GM19238 (cell line): ENCODE measurements around the gene SLC9A7.

Experiments used
- DNase-seq: peaks from one replicate; pipeline ENCODE4 v3.0.0; 2011; ENCODE audit warnings: low spot score; ENCODE audit not compliant: insufficient read length

SLC9A7 gene

DNA sequence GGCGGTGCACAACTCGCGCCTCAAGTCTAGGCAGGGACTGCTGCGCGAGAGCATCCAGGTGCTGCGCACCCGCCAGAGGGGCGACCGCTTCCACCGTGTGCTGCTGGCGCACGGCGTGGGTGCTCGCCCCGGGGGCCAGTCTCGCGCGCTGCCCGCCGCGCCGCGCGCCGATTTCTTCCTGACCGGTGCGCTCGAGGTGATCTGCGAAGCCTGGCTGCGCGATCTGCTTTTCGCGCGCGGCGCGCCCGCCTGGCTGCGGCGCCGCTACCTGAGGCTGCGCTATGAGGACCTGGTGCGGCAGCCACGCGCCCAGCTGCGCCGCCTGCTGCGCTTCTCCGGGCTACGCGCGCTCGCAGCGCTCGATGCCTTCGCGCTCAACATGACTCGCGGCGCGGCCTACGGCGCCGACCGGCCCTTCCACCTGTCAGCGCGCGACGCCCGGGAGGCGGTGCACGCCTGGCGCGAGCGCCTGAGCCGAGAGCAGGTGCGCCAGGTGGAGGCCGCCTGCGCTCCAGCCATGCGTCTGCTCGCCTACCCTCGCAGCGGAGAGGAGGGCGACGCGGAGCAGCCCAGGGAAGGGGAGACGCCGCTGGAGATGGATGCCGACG, 184.0 kb downstream of the SLC9A7 start:
- no peak for DNase-seq

GRCh38 chrX:46573892-46574773, 184.8 kb downstream of the SLC9A7 start:
- DNase-seq, result no peak

DNA sequence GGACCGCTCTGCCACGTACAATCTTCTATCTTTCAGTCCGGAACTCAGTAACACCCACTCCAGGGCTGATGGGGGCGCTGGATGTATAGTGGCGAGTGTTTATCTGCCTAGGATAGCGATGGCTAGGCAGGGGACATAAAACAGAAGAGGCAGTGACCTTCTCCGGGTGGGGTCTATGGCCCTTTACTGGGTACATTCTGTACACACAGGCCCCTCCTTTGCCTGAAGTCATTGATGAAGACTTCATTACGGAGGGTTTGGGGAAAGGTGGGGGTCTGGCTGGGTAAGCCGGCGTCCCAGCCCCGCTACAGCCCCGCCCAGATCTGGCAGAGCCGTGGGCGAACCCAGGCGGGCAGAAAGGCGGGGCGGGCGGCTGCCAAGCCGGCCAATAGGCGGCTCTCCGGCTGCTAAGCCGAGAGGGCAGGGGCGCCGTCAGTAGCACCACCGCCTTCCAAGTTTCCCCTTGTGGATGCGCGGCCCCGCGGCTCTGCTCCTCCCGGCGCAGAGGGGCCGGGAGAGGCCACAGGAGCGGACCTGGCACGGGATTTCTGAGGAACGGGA, 185.5 kb downstream of the SLC9A7 start, which contains the start of gene CHST7:
Gene CHST7 (plus strand): TSS at position 435 of the 561 bp plus-strand sequence. CDS start 167 bp downstream, outside the sequence.
- no peak for DNase-seq

GRCh38 chrX:46572340-46572936, 186.5 kb downstream of the SLC9A7 start:
- DNase-seq, result peak; percentile 56

GRCh38 chrX:46571423-46572339, 187.2 kb downstream of the SLC9A7 start:
- no peak for DNase-seq

GRCh38 chrX:46569621-46570020, 189.3 kb downstream of the SLC9A7 start:
- no peak for DNase-seq

- DNase-seq, result no peak
Observed at GRCh38 chrX:46567388-46567787, 191.5 kb downstream of the SLC9A7 start.

DNA sequence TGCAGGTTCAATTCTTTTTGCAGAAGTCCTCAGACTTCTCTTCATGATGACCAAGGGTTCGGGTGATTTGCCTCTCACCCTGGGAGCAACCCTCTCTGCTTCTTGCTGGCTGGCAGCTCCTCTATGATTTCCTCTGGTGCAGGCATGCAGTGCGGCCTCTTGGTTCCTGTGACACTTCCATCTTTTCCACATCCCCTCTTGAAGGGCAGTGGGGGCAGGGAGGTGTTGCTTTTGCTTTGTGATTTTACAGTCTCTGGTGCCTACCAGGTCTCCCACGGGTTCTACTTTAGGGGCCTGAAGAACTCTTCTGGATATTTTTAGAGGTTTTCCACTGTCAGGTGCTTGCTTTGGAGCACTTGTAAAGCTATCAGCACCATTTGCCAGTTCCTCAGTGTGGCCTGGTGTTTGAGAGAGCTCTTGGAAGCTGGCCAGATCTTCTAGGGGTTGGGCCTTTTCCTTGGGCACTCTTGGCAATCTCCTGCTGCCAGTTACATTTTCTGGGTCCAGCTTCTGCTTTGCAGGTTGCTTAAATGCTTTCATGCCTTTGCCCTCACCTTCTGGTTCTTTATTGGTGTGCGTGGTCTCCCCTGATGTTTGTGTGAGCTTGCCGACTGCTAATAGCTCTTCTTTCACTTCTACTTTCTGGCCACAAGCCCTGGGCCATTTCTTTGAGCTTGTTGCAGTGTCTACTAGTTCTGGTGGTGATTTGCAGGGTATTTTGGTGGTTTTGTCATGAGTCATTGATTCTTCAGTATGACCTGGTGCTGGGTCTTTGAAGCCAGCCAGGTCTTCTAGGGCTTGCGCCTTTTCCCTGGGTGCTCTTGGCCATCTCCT, 196.9 kb downstream of the SLC9A7 start:
- DNase-seq, result peak; percentile 49

- no peak for DNase-seq
Observed at GRCh38 chrX:46559062-46559461, 199.9 kb downstream of the SLC9A7 start.

DNA sequence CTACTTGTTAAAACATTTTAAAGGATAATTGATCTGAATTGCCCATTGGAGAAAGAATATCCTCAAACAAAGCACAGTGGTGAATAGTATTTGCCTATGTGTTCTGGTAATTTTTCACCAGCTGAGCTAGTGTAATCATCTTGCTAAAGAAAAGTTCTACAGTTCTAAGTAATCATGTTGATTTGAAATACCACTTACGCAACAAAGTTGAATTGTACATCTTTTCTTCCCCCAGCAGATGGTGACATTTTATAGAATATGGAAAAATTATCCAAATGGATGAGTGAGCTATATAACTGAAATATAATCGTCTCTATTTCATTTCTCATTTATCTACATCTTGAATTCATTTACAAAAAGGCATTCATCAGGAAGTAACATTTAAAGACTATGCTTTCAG, 204.0 kb downstream of the SLC9A7 start:
- DNase-seq, result no peak

DNA sequence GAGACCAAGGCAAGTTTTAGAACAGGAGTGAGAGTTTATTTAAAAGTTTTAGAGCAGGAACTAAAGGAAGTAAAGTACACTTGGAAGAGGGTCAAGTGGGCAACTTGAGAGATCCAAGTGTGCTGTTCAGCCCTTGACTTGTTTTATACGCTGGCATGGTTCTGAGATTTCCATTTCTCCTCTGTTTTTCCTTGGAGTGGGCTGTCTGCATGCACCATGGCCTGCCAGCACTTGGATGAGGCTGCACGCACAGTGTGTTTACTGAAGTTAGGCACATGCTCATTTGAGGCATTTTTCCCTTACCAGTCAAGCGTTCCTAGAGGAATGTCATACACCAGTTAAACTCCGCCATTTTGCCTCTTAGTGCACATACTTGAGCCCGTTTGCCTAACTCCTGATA, 205.0 kb downstream of the SLC9A7 start:
- no peak for DNase-seq

DNA sequence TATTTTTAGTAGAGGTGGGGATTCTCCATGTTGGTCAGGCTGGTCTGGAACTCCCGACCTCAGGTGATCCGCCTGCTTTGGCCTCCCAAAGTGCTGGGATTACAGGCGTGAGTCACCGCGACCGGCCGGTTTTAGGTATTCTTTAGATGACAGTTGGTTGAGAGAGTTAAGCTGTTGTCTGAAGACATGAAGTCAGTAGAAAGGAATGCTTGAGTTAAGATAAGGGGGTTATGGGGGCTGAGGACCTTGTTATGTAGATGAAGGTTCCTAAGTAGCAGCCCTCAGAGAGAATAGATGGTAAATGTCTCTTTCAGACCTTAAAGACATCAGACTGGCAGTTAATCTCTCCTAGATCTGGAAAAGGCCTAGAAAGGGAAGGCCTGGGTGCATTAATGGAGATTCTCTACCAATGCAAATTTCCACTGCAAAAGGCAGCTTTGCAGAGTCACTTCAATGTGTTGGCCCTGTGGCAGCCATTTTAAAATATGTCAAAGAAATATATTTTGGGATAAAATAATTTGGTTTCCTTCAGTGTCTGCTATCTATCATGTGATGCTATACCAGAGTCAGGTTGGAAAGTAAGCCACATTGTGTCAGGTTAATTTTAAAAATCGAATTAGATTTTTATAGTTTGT, 207.3 kb downstream of the SLC9A7 start:
- no peak for DNase-seq

- DNase-seq, result no peak
Observed at GRCh38 chrX:46549914-46550313, 209.0 kb downstream of the SLC9A7 start.
